ENCODE results near the gene TST.

Gene TST

GRCh38 chr22:37019309-37020191 is at the start of gene TST, which contains the start of gene MPST:
Gene TST, minus strand, starts transcription at chr22:37019447. Its CDS starts 715 bp downstream, at chr22:37018732.
Gene MPST, plus strand, starts transcription at chr22:37019742. Its CDS starts 95 bp downstream, at chr22:37019837.
- DNase-seq, result peak; percentile 85

GRCh38 chr22:37068859-37069258 is 49.6 kb upstream of the TST start:
- DNase-seq, result no peak

- no peak for DNase-seq
These were observed 48.2 kb upstream of the TST start for GRCh38 chr22:37067428-37067827.

- DNase-seq, result no peak
These were observed 46.7 kb upstream of the TST start for GRCh38 chr22:37065961-37066360.

GRCh38 chr22:37065180-37065579 is 45.9 kb upstream of the TST start:
- DNase-seq, result no peak

- DNase-seq, result no peak
These were observed 45.3 kb upstream of the TST start for GRCh38 chr22:37064553-37064952.

- DNase-seq, result no peak
These were observed 44.5 kb upstream of the TST start for GRCh38 chr22:37063431-37064420.

- no peak for DNase-seq
These were observed 43.6 kb upstream of the TST start for GRCh38 chr22:37062702-37063381.

- no peak for DNase-seq
These were observed 43.1 kb upstream of the TST start for GRCh38 chr22:37062376-37062675.

- DNase-seq, result no peak
These were observed 42.5 kb upstream of the TST start for GRCh38 chr22:37061611-37062375.

GRCh38 chr22:37060801-37061610 is 41.8 kb upstream of the TST start:
- no peak for DNase-seq

- no peak for DNase-seq
These were observed 40.7 kb upstream of the TST start for GRCh38 chr22:37059876-37060449.

- no peak for DNase-seq
These were observed 39.9 kb upstream of the TST start for GRCh38 chr22:37058917-37059701.

- no peak for DNase-seq
These were observed 38.7 kb upstream of the TST start for GRCh38 chr22:37057796-37058510.

- DNase-seq, result no peak
These were observed 38.0 kb upstream of the TST start for GRCh38 chr22:37057226-37057625.

- no peak for DNase-seq
These were observed 37.0 kb upstream of the TST start for GRCh38 chr22:37056246-37056645.

GRCh38 chr22:37054600-37055365 is 35.5 kb upstream of the TST start:
- no peak for DNase-seq

- DNase-seq, result no peak
These were observed 34.8 kb upstream of the TST start for GRCh38 chr22:37054056-37054395.

Measured in islet precursor cell (in vitro differentiated cells).